HEK293 (cell line): ENCODE results near the gene SPRR4.

Experiments used
- CTCF ChIA-PET: fragments of 350-600 bp; formaldehyde crosslinking; extraction: SDS; loops from one replicate; lab custom pipeline; 2021; ENCODE audit warnings: antibody characterized with exemption; lab: Yijun Ruan, JAX
- POLR2A ChIA-PET: fragments of 300-600 bp; formaldehyde crosslinking; extraction: SDS; loops from one replicate; lab custom pipeline; 2020; ENCODE audit warnings: antibody characterized with exemption, inconsistent platforms; lab: Yijun Ruan, JAX
- H3K27ac ChIP-seq: fragments of 200-500 bp; sonication (Bioruptor generic); 2 replicates; pipeline ENCODE4 v1.5.1; 2014; ENCODE audit warnings: low read depth, low read length, control low read depth, inconsistent platforms; ENCODE audit errors: extremely low read depth
- H3K36me3 ChIP-seq, 2 experiments: fragments of 200-500 bp in 1 of 2; sonication (Bioruptor generic) in 1 of 2; 1 replicate in 1 of 2; 2 replicates in 1 of 2; pipeline ENCODE4 v1.5.1; 2014 to 2017; ENCODE audit warnings: inconsistent platforms in 2 of 2, low read length in 2 of 2; ENCODE audit not compliant: control insufficient read depth in 2 of 2, insufficient read depth in 1 of 2
- H3K4me1 ChIP-seq: fragments of 200-500 bp; sonication (Bioruptor generic); 2 replicates; pipeline ENCODE4 v1.5.1; 2014; ENCODE audit warnings: mild to moderate bottlenecking, low read length, inconsistent platforms; ENCODE audit not compliant: control insufficient read depth, insufficient read depth
- H3K4me3 ChIP-seq: 2 replicates; pipeline ENCODE4 v1.5.1; 2011; ENCODE audit warnings: low read depth, mild to moderate bottlenecking, control low read depth, low read length, moderate library complexity
- H3K9me3 ChIP-seq: fragments of 200-500 bp; sonication (Bioruptor generic); 2 replicates; pipeline ENCODE4 v1.5.1; 2014; ENCODE audit warnings: low read depth, low read length, inconsistent platforms; ENCODE audit not compliant: control insufficient read depth, insufficient read depth
- GLI2 ChIP-seq: fragments of 450-650 bp; formaldehyde crosslinking; IDR thresholded peaks from 2 replicates; pipeline ENCODE4; 2017; ENCODE audit warnings: missing biosample characterization, missing genetic modification characterization, low read depth, borderline replicate concordance
- INSM2 ChIP-seq: fragments of 450-650 bp; formaldehyde crosslinking; IDR thresholded peaks from 2 replicates; pipeline ENCODE4 v1.5.1; 2016; ENCODE audit warnings: missing biosample characterization, missing genetic modification characterization
- ZNF133 ChIP-seq: fragments of 450-650 bp; formaldehyde crosslinking; IDR thresholded peaks from 2 replicates; pipeline ENCODE4 v1.5.1; 2016; ENCODE audit warnings: missing biosample characterization, missing genetic modification characterization
- ZNF140 ChIP-seq: fragments of 450-650 bp; formaldehyde crosslinking; IDR thresholded peaks from 2 replicates; pipeline ENCODE4 v1.5.1; 2016; ENCODE audit warnings: missing biosample characterization, missing genetic modification characterization
- ZNF174 ChIP-seq: fragments of 450-650 bp; formaldehyde crosslinking; IDR thresholded peaks from 2 replicates; pipeline ENCODE4 v1.5.0; 2017; ENCODE audit warnings: missing biosample characterization, mild to moderate bottlenecking, missing genetic modification characterization
- ZNF23 ChIP-seq: fragments of 450-650 bp; formaldehyde crosslinking; IDR thresholded peaks from 2 replicates; pipeline ENCODE4 v1.5.1; 2016; ENCODE audit warnings: missing biosample characterization, missing genetic modification characterization, borderline replicate concordance
- ZNF24 ChIP-seq: fragments of 450-650 bp; formaldehyde crosslinking; IDR thresholded peaks from 2 replicates; pipeline ENCODE4 v1.5.1; 2016; ENCODE audit warnings: missing biosample characterization, missing genetic modification characterization
- ZNF311 ChIP-seq: fragments of 450-650 bp; formaldehyde crosslinking; IDR thresholded peaks from 2 replicates; pipeline ENCODE4 v1.5.1; 2017; ENCODE audit warnings: missing biosample characterization, missing genetic modification characterization, borderline replicate concordance
- ZNF324 ChIP-seq: fragments of 450-650 bp; formaldehyde crosslinking; IDR thresholded peaks from 2 replicates; pipeline ENCODE4 v1.5.1; 2016; ENCODE audit warnings: missing biosample characterization, missing genetic modification characterization
- ZNF341 ChIP-seq: fragments of 450-650 bp; formaldehyde crosslinking; IDR thresholded peaks from 2 replicates; pipeline ENCODE4; 2016; ENCODE audit warnings: low read depth, missing biosample characterization, missing genetic modification characterization
- ZNF354C ChIP-seq: fragments of 450-650 bp; formaldehyde crosslinking; IDR thresholded peaks from 2 replicates; pipeline ENCODE4 v1.5.1; 2016; ENCODE audit warnings: missing biosample characterization, missing genetic modification characterization, low read depth, borderline replicate concordance
- ZNF555 ChIP-seq: fragments of 450-650 bp; formaldehyde crosslinking; conservative IDR thresholded peaks from 2 replicates; pipeline ENCODE4 v1.5.1; 2017; ENCODE audit warnings: missing biosample characterization, mild to moderate bottlenecking, missing genetic modification characterization, inconsistent platforms
- ZNF624 ChIP-seq: fragments of 450-650 bp; formaldehyde crosslinking; IDR thresholded peaks from 2 replicates; pipeline ENCODE4 v1.5.1; 2017; ENCODE audit warnings: missing biosample characterization, missing genetic modification characterization
- ZNF629 ChIP-seq: fragments of 450-650 bp; formaldehyde crosslinking; IDR thresholded peaks from 2 replicates; pipeline ENCODE4 v1.5.1; 2017; ENCODE audit warnings: missing biosample characterization, missing genetic modification characterization
- ZNF654 ChIP-seq: fragments of 450-650 bp; formaldehyde crosslinking; IDR thresholded peaks from 2 replicates; pipeline ENCODE4 v1.5.1; 2016; ENCODE audit warnings: low read depth, missing biosample characterization, missing genetic modification characterization
- TF ChIP-seq, protein P1 (sequence below): fragments of 450-650 bp; IDR thresholded peaks from 2 replicates; pipeline ENCODE4 v1.5.1; 2018; ENCODE audit warnings: missing biosample characterization, mild to moderate bottlenecking, missing genetic modification characterization

Gene SPRR4

GRCh38 chr1:152976688-152977087, 6.2 kb downstream of the SPRR4 start:
- no peak overlapping the region for H3K4me3 ChIP-seq
- H3K27ac ChIP-seq = no peak overlapping the region
- no peaks in the 10 kb centered on the region for H3K4me1 ChIP-seq
- no peak for TF ChIP-seq ZNF624
- TF ChIP-seq ZNF140 (tag by site-specific recombination) = no peak
- POLR2A ChIA-PET = no interaction called here
- CTCF ChIA-PET = no interaction called here
- H3K9me3 ChIP-seq = no peaks in the 10 kb centered on the region
- no peaks in the 10 kb centered on the region for H3K36me3 ChIP-seq

GRCh38 chr1:152977614-152978013, 7.2 kb downstream of the SPRR4 start:
- TF ChIP-seq ZNF341 (tag by site-specific recombination) = no peak
- TF ChIP-seq ZNF324 (tag by site-specific recombination) = no peak
- TF ChIP-seq INSM2 (tag by site-specific recombination) = no peak
- TF ChIP-seq ZNF23 = no peak
- TF ChIP-seq, protein P1, sequence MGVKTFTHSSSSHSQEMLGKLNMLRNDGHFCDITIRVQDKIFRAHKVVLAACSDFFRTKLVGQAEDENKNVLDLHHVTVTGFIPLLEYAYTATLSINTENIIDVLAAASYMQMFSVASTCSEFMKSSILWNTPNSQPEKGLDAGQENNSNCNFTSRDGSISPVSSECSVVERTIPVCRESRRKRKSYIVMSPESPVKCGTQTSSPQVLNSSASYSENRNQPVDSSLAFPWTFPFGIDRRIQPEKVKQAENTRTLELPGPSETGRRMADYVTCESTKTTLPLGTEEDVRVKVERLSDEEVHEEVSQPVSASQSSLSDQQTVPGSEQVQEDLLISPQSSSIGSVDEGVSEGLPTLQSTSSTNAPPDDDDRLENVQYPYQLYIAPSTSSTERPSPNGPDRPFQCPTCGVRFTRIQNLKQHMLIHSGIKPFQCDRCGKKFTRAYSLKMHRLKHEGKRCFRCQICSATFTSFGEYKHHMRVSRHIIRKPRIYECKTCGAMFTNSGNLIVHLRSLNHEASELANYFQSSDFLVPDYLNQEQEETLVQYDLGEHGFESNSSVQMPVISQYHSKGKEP (tag by site-specific recombination) = no peak
- TF ChIP-seq ZNF354C (tag by site-specific recombination) = no peak
- no peak for TF ChIP-seq ZNF133 (tag by site-specific recombination)
- no peak for TF ChIP-seq ZNF555
- TF ChIP-seq ZNF24 (tag by site-specific recombination) = no peak
- TF ChIP-seq GLI2 (tag by site-specific recombination) = no peak
- TF ChIP-seq ZNF629 (tag by site-specific recombination) = no peak
- TF ChIP-seq ZNF654 = no peak
- no peak for TF ChIP-seq ZNF174
- TF ChIP-seq, all 188 proteins: peak for 0
- no peaks in the 10 kb centered on the region for H3K9me3 ChIP-seq
- no peaks in the 10 kb centered on the region for H3K36me3 ChIP-seq
- ChIA-PET CTCF (no interaction called here), POLR2A (no interaction called here)
- H3K4me1 ChIP-seq = no peaks in the 10 kb centered on the region
- H3K27ac ChIP-seq = no peak overlapping the region
- no peak overlapping the region for H3K4me3 ChIP-seq

DNA sequence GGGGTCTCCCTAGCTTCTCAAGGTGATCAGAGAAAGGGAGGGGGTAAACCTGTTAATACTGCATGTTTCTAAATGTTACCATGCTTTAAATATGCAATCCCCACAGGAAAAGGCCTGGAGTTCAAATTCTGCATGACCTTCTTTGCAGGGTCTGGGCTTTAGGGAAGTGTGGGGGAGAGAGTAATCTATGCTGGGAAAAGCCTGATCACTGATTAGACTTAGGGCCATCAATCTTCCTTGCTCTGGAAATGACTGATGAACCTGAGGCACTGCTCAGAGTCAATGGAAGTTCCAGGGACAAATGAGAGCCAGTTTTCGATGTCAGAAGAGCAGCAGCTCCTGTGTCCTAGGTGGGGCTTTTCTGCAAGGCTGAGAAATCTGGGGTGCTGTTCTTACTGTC, 10.2 kb downstream of the SPRR4 start:
- TF ChIP-seq ZNF311 (tag by site-specific recombination) (no peak), ZNF341 (tag by site-specific recombination) (no peak)
- CTCF ChIA-PET = interaction anchor here (0.6 to 0.7 kb wide), 3 partner anchors 103 to 147 kb away, joined by 3 read pairs; no protein-coding TSS in a partner anchor
- POLR2A ChIA-PET = no interaction called here

More for the DNA sequence above, 10.2 kb downstream of the SPRR4 start:
- H3K36me3 ChIP-seq = no peaks in the 10 kb centered on the region
- no peak overlapping the region for H3K4me3 ChIP-seq
- H3K9me3 ChIP-seq = no peaks in the 10 kb centered on the region
- no peaks in the 10 kb centered on the region for H3K4me1 ChIP-seq
- H3K27ac ChIP-seq = no peak overlapping the region
